ENCODE results near the gene RPS3.
A peak's percentile ranks its signal among the peaks of the same experiment; 100 is the strongest.

Gene RPS3

GRCh38 chr11:75435571-75435925 is 36.2 kb downstream of the RPS3 start:
- DNase-seq (ENCODE audit: low read depth), result no peak

- no peak for DNase-seq (ENCODE audit: low read depth)
Measured at GRCh38 chr11:75436806-75437205, 37.5 kb downstream of the RPS3 start.

GRCh38 chr11:75437966-75438659 is 38.8 kb downstream of the RPS3 start:
- DNase-seq (ENCODE audit: low read depth), result no peak

- no peak for DNase-seq (ENCODE audit: low read depth)
Measured at GRCh38 chr11:75439026-75439425, 39.7 kb downstream of the RPS3 start.

GRCh38 chr11:75439495-75440120 is 40.3 kb downstream of the RPS3 start:
- DNase-seq (ENCODE audit: low read depth), result no peak

- no peak for DNase-seq (ENCODE audit: low read depth)
Measured at GRCh38 chr11:75440960-75441803, 41.9 kb downstream of the RPS3 start.

- no peak for DNase-seq (ENCODE audit: low read depth)
Measured at GRCh38 chr11:75441804-75442132, 42.5 kb downstream of the RPS3 start.

GRCh38 chr11:75442161-75442885 is 43.0 kb downstream of the RPS3 start:
- DNase-seq (ENCODE audit: low read depth), result no peak

- no peak for DNase-seq (ENCODE audit: low read depth)
Measured at GRCh38 chr11:75443043-75443442, 43.7 kb downstream of the RPS3 start.

- DNase-seq (ENCODE audit: low read depth), result peak; percentile 59
Measured at GRCh38 chr11:75445315-75445953, 46.1 kb downstream of the RPS3 start.

GRCh38 chr11:75447415-75447814 is 48.1 kb downstream of the RPS3 start:
- no peak for DNase-seq (ENCODE audit: low read depth)

- no peak for DNase-seq (ENCODE audit: low read depth)
Measured at GRCh38 chr11:75449271-75449670, 50.0 kb downstream of the RPS3 start.

- no peak for DNase-seq (ENCODE audit: low read depth)
Measured at GRCh38 chr11:75449776-75450175, 50.5 kb downstream of the RPS3 start.

- DNase-seq (ENCODE audit: low read depth), result no peak
Measured at GRCh38 chr11:75450236-75450635, 50.9 kb downstream of the RPS3 start.

GRCh38 chr11:75450826-75451821 is 51.8 kb downstream of the RPS3 start:
- no peak for DNase-seq (ENCODE audit: low read depth)

- no peak for DNase-seq (ENCODE audit: low read depth)
Measured at GRCh38 chr11:75453916-75454655, 54.8 kb downstream of the RPS3 start.

GRCh38 chr11:75454987-75455386 is 55.7 kb downstream of the RPS3 start:
- DNase-seq (ENCODE audit: low read depth), result no peak
